Right lobe of liver (tissue), 6 donors: Measurements from ENCODE around the gene SIK2. TPM values are rescaled to one million over a fixed set of nuclear protein-coding genes. Genes with fewer than 3 reads are reported as not detected.
"Not testable (repeated sequence)": the region's sequence is repeated elsewhere in the genome, so short reads cannot be mapped to it uniquely, and the experiment has no call there.

ENCODE experiments used
- ATAC-seq, 4 donors: fragments of 200-7000 bp; cut with Tn5 transposase; one replicate each; pipeline ENCODE4 v1.9.1; 2020; ENCODE audit warnings: mild to moderate bottlenecking in 4 of 4, moderate library complexity in 4 of 4
- DNase-seq, 3 donors: peaks; one replicate each; pipeline ENCODE4 v3.0.0-alpha.2; 2020
- H3K27ac ChIP-seq, 3 donors: fragments of 200-600 bp; one replicate each; pipeline ENCODE4 v1.8.0; 2022
- H3K27me3 ChIP-seq, 2 donors: fragments of 200-600 bp; one replicate each; pipeline ENCODE4 v1.8.0; 2022
- H3K36me3 ChIP-seq, 4 donors: fragments of 200-600 bp; sonication (generic) in 1 of 4; one replicate each; pipeline versions ENCODE4 v1.5.1 to v1.8.0; 2017 to 2022; ENCODE audit warnings: control low read depth in 1 of 4
- H3K4me1 ChIP-seq, 4 donors: fragments of 200-600 bp; sonication (generic) in 1 of 4; one replicate each; pipeline versions ENCODE4 v1.5.1 to v1.8.0; 2017 to 2022; ENCODE audit warnings: control low read depth in 1 of 4
- H3K4me3 ChIP-seq, 3 donors: fragments of 200-600 bp; one replicate each; pipeline ENCODE4 v1.8.0; 2022
- H3K9me3 ChIP-seq, 4 donors: fragments of 200-600 bp; sonication (generic) in 1 of 4; one replicate each; pipeline versions ENCODE4 v1.5.1 to v1.8.0; 2017 to 2022; ENCODE audit warnings: control low read depth in 1 of 4
- POLR2A ChIP-seq: fragments of 450-650 bp; IDR thresholded peaks from one replicate; pipeline ENCODE4 v1.6.1; 2017; ENCODE audit warnings: antibody characterized with exemption, mild to moderate bottlenecking
- WGBS: methylation state at CpG from one replicate; pipeline ENCODE4 v1.1.6; 2018; ENCODE audit warnings: low coverage, low lambda C conversion rate; ENCODE audit not compliant: insufficient coverage; ENCODE audit errors: missing lambda C conversion rate; 5-methylcytosine and 5-hydroxymethylcytosine counted together
- intact Hi-C, 2 donors: fragments of 100-400 bp; cut with DNase I; formaldehyde crosslinking; loops; one replicate each; pipeline versions ENCODE4 v1.11.2 to v1.14.1; 2022
- total RNA-seq, 6 experiments: library from RNA; depleted of rRNA in 2 of 6; stranded (reverse); fragments of >200 nt in 2 of 6; fragmentation: NEBNext Ultra II Directional in 3 of 6; extraction: Animal tissue kit (Norgen Biotek cat#: 25700) in 3 of 6; gene quantifications; one replicate each; pipeline versions ENCODE4 v1.1.0 to v1.2.4, GENCODE V29; 2016 to 2023
- TF ChIP-seq, protein P1 (sequence below), 4 donors: fragments of 200-600 bp in 3 of 4; fragments of 450-650 bp in 1 of 4; IDR thresholded peaks; one replicate each; pipeline versions ENCODE4 v1.5.1 to v1.8.0; 2016 to 2022; ENCODE audit warnings: antibody characterized with exemption in 4 of 4, mild to moderate bottlenecking in 2 of 4
- donor health status: DM: no; HTN: yes; CAD: no.
- donor health status: DM: no; HTN: no; CAD: no.
- donor health status: DM: no; HTN: no; CAD: no.
- donor health status: DM: no; HTN: yes; CAD: no.
- donor health status: DM: no; HTN: yes; CAD: no.

SIK2 gene
- total RNA-seq, 6 experiments from 2014 or later = 15.4 to 39.5 (median 26.4) TPM

DNA sequence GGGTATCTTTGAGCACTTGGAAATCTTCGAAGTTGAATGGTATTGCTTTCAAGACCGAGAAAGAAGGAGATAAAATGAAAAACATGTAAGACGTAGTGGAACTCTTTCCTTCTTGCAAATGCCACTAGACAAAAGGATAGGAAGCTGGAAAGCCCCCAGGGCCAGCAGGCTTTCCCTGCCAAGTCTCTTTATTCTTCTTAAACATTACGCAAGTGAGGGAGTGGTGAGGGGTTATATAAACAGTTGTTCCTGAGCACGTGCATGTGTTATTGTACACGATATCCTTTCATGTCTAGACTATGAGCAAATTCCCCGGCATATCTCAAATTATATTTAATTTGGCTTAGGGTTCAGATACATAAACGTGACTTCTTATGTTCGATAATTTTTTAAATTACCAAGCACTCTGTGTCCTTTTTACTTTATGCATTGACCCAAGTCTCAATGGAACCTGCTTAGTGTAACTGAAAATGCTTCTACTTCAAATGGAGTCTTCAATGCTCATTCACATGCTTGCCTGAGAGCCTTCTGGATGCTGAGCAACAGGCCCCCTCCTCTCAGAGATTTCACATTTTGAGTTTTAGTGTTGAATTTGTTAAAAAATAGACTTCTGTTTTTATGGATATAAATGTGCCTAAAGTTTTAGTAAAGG, 104.9 kb downstream of the SIK2 start:
- ATAC-seq = peak; percentile 82 to 87 (median 84)
- Histone ChIP-seq H3K4me1 (peaks cover 0 to 14% (median 0%) of the 10 kb centered on the region in 4 donors), H3K27me3 (no peaks in the 10 kb centered on the region), H3K4me3 (no peak overlapping the region), H3K27ac (peak overlapping the region in 2 of 3 donors; percentile 35 to 39), H3K9me3 (no peaks in the 10 kb centered on the region), H3K36me3 (peaks cover 0 to 64% (median 36%) of the 10 kb centered on the region in 4 donors)
- DNase-seq = peak in 2 of 3 donors; percentile 65 to 67
- intact Hi-C loops = loop anchor here (10.0 kb wide), 1 partner anchor 92 kb away; no protein-coding TSS in a partner anchor
- TF ChIP-seq, protein P1, sequence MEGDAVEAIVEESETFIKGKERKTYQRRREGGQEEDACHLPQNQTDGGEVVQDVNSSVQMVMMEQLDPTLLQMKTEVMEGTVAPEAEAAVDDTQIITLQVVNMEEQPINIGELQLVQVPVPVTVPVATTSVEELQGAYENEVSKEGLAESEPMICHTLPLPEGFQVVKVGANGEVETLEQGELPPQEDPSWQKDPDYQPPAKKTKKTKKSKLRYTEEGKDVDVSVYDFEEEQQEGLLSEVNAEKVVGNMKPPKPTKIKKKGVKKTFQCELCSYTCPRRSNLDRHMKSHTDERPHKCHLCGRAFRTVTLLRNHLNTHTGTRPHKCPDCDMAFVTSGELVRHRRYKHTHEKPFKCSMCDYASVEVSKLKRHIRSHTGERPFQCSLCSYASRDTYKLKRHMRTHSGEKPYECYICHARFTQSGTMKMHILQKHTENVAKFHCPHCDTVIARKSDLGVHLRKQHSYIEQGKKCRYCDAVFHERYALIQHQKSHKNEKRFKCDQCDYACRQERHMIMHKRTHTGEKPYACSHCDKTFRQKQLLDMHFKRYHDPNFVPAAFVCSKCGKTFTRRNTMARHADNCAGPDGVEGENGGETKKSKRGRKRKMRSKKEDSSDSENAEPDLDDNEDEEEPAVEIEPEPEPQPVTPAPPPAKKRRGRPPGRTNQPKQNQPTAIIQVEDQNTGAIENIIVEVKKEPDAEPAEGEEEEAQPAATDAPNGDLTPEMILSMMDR (IDR thresholded peaks at IDR 0.05) = no peak
- TF ChIP-seq POLR2A = no peak
- WGBS = 25% methylated on average over 9 of the region's 9 CpGs

DNA sequence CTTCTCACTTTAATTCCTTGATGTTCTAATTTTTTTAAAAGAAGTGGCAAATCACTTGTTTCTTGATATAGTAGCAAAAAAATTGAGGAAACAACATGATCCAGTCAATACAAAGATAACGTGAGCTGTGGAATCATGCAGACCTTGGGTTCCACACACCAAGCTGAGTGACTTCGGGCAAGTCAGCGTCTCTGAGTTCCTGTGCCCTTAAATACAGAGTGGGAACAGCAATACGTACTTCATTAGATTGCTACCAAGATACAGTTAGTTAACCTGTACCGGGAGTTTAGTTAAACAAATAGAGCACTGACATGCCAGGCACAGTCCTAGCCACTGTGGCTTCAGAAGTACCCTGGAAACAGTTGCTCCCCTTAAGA, 105.4 kb downstream of the SIK2 start:
- TF ChIP-seq, protein P1 (IDR thresholded peaks at IDR 0.05) = no peak
- TF ChIP-seq POLR2A = no peak
- Histone ChIP-seq H3K4me3 (no peak overlapping the region), H3K36me3 (peaks cover 0 to 62% (median 37%) of the 10 kb centered on the region in 4 donors), H3K27me3 (no peaks in the 10 kb centered on the region), H3K9me3 (no peaks in the 10 kb centered on the region), H3K27ac (peak overlapping the region in 2 of 3 donors; percentile 35 to 39), H3K4me1 (peaks cover 0 to 14% (median 0%) of the 10 kb centered on the region in 4 donors)
- peak in 1 of 4 donors; percentile 10 for ATAC-seq
- intact Hi-C loops = loop anchor here (10.0 kb wide), 1 partner anchor 93 kb away; no protein-coding TSS in a partner anchor
- 89% methylated on average over 4 of the region's 5 CpGs for WGBS
- no peak for DNase-seq

DNA sequence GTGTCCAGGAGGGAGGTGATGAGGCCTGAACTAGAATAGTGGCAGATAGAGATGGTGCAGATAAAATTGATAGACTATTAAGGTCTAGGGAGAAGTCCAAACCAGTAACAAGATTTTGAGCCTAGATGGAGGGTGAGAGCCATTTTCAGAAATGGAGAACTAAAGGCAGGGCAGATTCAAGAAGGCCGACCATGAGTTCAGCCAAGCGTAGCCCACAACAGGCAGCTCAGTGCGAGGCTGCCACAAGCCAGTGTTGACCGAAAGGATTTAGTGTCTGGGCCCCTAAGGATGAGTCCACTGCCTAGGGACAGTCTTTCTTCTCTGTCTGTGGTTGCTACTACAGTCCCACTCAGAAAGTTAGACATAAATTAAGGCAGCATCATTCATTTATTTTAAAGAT, 112.3 kb downstream of the SIK2 start:
- WGBS = 82% methylated on average over 2 of the region's 4 CpGs
- TF ChIP-seq, protein P1 (IDR thresholded peaks at IDR 0.05) = no peak
- TF ChIP-seq POLR2A = no peak
- intact Hi-C loops = no loop called here

DNA sequence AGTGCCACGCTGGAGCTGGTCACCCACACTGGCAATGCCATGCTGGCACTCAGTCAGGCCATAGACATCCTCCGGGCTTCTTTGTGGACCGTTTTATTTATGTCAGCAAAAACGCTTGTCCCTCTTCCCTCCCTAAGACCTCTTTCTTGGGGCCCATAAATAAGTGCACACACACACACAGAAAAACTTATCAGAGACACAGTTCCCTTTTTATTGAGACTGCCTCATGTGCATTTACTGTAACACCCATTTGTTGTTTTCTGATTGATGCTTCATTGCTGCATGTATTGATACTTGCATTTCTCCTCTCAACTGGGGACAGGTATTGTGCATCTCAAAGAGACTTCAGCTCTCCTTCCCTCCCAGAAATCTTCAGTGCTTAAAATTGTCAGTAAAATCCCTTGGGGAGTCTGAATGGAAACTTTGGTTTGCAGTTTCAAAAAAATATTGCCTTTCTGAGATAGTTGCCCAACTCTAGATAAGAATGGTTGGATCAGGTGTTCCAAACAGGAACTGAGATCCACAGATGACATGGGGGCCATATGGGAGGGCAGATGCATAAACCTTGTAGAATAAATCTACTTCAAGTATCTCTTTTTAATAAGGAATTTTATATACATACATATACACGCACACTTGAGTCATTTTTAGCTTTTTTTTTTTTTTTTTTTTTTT, 113.0 kb downstream of the SIK2 start:
- ATAC-seq = no peak
- DNase-seq = no peak
- Histone ChIP-seq H3K36me3 (peaks cover 0 to 46% (median 22%) of the 10 kb centered on the region in 4 donors), H3K4me1 (peaks cover 0 to 10% (median 3%) of the 10 kb centered on the region in 4 donors), H3K27ac (no peak overlapping the region), H3K27me3 (no peaks in the 10 kb centered on the region), H3K4me3 (no peak overlapping the region), H3K9me3 (no peaks in the 10 kb centered on the region)
- WGBS = 70% methylated on average over 2 of the region's 5 CpGs
- TF ChIP-seq, protein P1 (IDR thresholded peaks at IDR 0.05) = no peak
- no peak for TF ChIP-seq POLR2A
- intact Hi-C loops = no loop called here

More for the DNA sequence above, 112.3 kb downstream of the SIK2 start:
- Histone ChIP-seq H3K36me3 (peaks cover 0 to 39% (median 21%) of the 10 kb centered on the region in 4 donors), H3K27ac (no peak overlapping the region), H3K4me3 (no peak overlapping the region), H3K4me1 (peaks cover 0 to 6% (median under 1%) of the 10 kb centered on the region in 4 donors), H3K27me3 (no peaks in the 10 kb centered on the region), H3K9me3 (no peaks in the 10 kb centered on the region)
- DNase-seq (no peak), ATAC-seq (peak in 1 of 4 donors; percentile 15)

DNA sequence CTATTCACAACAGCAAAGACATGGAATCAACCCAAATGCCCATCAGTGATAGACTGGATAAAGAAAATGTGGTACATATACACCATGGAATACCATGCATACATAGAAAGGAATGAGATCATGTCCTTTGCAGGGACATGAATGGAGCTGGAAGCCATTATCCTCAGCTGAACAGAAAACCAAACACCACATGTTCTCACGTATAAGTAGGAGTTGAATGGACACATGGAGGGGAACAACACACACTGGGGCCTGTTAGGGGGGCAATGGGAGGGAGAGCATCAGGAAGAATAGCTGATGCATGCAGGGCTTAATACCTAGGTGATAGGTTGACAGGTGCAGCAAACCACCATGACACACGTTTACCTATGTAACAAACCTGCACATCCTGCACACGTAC, 115.4 kb downstream of the SIK2 start:
- Histone ChIP-seq H3K36me3 (peaks cover 0 to 50% (median 26%) of the 10 kb centered on the region in 4 donors), H3K4me1 (peaks cover 0 to 26% (median 14%) of the 10 kb centered on the region in 4 donors)
- DNase-seq, H3K27ac ChIP-seq, intact Hi-C loops, ATAC-seq, H3K9me3 ChIP-seq, H3K4me3 ChIP-seq, H3K27me3 ChIP-seq: not testable (repeated sequence)
- WGBS = 89% methylated on average over 3 of the region's 3 CpGs
